HepG2 (cell line): ENCODE data around the gene GPR162. TPM values are rescaled to one million over a fixed set of nuclear protein-coding genes. Genes with fewer than 3 reads are reported as not detected.

Experiments used
- DMAP1 ChIP-seq: IDR thresholded peaks from 2 replicates; pipeline ENCODE4 v1.6.1; 2016
- ELF3 ChIP-seq: IDR thresholded peaks from 2 replicates; pipeline ENCODE4 v1.6.1; 2016; ENCODE audit warnings: missing genetic modification reagents, missing compliant biosample characterization
- ERF ChIP-seq: IDR thresholded peaks from 2 replicates; pipeline ENCODE4 v1.6.1; 2018; ENCODE audit warnings: missing biosample characterization, missing genetic modification reagents
- GZF1 ChIP-seq: sonication (generic); formaldehyde crosslinking; IDR thresholded peaks from 2 replicates; pipeline ENCODE4 v1.5.1; 2020; ENCODE audit warnings: mild to moderate bottlenecking, missing genetic modification reagents
- KLF9 ChIP-seq: IDR thresholded peaks from 2 replicates; pipeline ENCODE4 v1.6.1; 2016; ENCODE audit warnings: low read depth
- MXD4 ChIP-seq: IDR thresholded peaks from 2 replicates; pipeline ENCODE4 v1.6.1; 2016; ENCODE audit warnings: mild to moderate bottlenecking, missing biosample characterization, missing genetic modification reagents
- NR2F6 ChIP-seq, 2 experiments: IDR thresholded peaks; 2 replicates each; pipeline ENCODE4 v1.6.1; 2016; ENCODE audit warnings: antibody characterized with exemption in 1 of 2, mild to moderate bottlenecking in 1 of 2
- POGZ ChIP-seq: sonication (generic); formaldehyde crosslinking; IDR thresholded peaks from 2 replicates; pipeline ENCODE4 v1.4.0; 2020; ENCODE audit warnings: mild to moderate bottlenecking, missing genetic modification reagents
- POLR2G ChIP-seq: fragments of 200-400 bp; formaldehyde crosslinking; IDR thresholded peaks from 2 replicates; pipeline ENCODE4 v1.6.1; 2018; ENCODE audit warnings: mild to moderate bottlenecking, low read depth, low read length, moderate library complexity
- RAD51 ChIP-seq: fragments of 450-650 bp; IDR thresholded peaks from 2 replicates; pipeline ENCODE4 v1.6.1; 2016; ENCODE audit warnings: borderline replicate concordance
- RCOR2 ChIP-seq: IDR thresholded peaks from 2 replicates; pipeline ENCODE4 v1.6.1; 2016; ENCODE audit warnings: missing biosample characterization, missing genetic modification reagents
- SOX13 ChIP-seq, 3 experiments: fragments of 450-650 bp in 1 of 3; sonication (generic) in 1 of 3; formaldehyde crosslinking in 1 of 3; IDR thresholded peaks in 2 of 3; conservative IDR thresholded peaks in 1 of 3; 2 replicates each; pipeline versions ENCODE4 v1.5.0 to v1.6.1; 2016 to 2020; ENCODE audit warnings: antibody characterized with exemption in 1 of 3, mild to moderate bottlenecking in 1 of 3, missing compliant biosample characterization in 1 of 3, missing genetic modification reagents in 1 of 3, moderate library complexity in 1 of 3
- THYN1 ChIP-seq: sonication (generic); formaldehyde crosslinking; IDR thresholded peaks from 2 replicates; pipeline ENCODE4 v1.8.1; 2023; ENCODE audit warnings: low read depth, mild to moderate bottlenecking, moderate library complexity, missing genetic modification reagents, borderline replicate concordance
- YY1 ChIP-seq: IDR thresholded peaks from 2 replicates; pipeline ENCODE4 v1.6.1; 2011; ENCODE audit warnings: low read length, low read depth, moderate library complexity, mild to moderate bottlenecking; ENCODE audit not compliant: insufficient read depth, insufficient replicate concordance
- ZNF543 ChIP-seq: sonication (generic); formaldehyde crosslinking; IDR thresholded peaks from 2 replicates; pipeline ENCODE4 v1.4.0; 2020; ENCODE audit warnings: mild to moderate bottlenecking, missing genetic modification reagents
- polyA plus RNA-seq, 8 experiments: library from polyadenylated mRNA; depleted of rRNA in 3 of 8; stranded (reverse) in 7 of 8; unstranded in 1 of 8; fragments of >200 nt; fragmentation: Illumina TruSeq in 4 of 8; extraction: Trizol in 4 of 8; gene quantifications; 2 replicates each; pipeline versions ENCODE4 v1.2.1 to v1.2.3, GENCODE V29; 2011 to 2016; ENCODE audit warnings: low read depth in 4 of 8, missing spikeins in 1 of 8, mixed read lengths in 1 of 8; ENCODE audit not compliant: insufficient read depth in 1 of 8
- total RNA-seq, 5 experiments: library from RNA; depleted of rRNA; stranded (reverse); fragments of >200 nt; fragmentation: Illumina TruSeq; extraction: Trizol; gene quantifications; 2 replicates each; pipeline ENCODE4 v1.2.3, GENCODE V29; 2016; ENCODE audit warnings: low read depth in 1 of 5
- TF ChIP-seq, protein P1 (sequence below): sonication (generic); formaldehyde crosslinking; IDR thresholded peaks from 2 replicates; pipeline ENCODE4 v1.5.0; 2020; ENCODE audit warnings: mild to moderate bottlenecking, missing genetic modification reagents, borderline replicate concordance
- TF ChIP-seq, protein P2 (sequence below): sonication (generic); formaldehyde crosslinking; IDR thresholded peaks from 2 replicates; pipeline ENCODE4 v1.4.0; 2020; ENCODE audit warnings: missing genetic modification reagents, mild to moderate bottlenecking, borderline replicate concordance
- TF ChIP-seq, protein P3 (sequence below): sonication (generic); formaldehyde crosslinking; IDR thresholded peaks from 2 replicates; pipeline ENCODE4 v1.5.1; 2020; ENCODE audit warnings: mild to moderate bottlenecking, moderate library complexity, missing genetic modification reagents

The GPR162 gene
- total and polyA plus RNA-seq, 2 of the 13 experiments (the other 11 are each of a cell fraction or from before 2014, with no cell fraction given): 0.08 TPM; not detected in 1

DNA sequence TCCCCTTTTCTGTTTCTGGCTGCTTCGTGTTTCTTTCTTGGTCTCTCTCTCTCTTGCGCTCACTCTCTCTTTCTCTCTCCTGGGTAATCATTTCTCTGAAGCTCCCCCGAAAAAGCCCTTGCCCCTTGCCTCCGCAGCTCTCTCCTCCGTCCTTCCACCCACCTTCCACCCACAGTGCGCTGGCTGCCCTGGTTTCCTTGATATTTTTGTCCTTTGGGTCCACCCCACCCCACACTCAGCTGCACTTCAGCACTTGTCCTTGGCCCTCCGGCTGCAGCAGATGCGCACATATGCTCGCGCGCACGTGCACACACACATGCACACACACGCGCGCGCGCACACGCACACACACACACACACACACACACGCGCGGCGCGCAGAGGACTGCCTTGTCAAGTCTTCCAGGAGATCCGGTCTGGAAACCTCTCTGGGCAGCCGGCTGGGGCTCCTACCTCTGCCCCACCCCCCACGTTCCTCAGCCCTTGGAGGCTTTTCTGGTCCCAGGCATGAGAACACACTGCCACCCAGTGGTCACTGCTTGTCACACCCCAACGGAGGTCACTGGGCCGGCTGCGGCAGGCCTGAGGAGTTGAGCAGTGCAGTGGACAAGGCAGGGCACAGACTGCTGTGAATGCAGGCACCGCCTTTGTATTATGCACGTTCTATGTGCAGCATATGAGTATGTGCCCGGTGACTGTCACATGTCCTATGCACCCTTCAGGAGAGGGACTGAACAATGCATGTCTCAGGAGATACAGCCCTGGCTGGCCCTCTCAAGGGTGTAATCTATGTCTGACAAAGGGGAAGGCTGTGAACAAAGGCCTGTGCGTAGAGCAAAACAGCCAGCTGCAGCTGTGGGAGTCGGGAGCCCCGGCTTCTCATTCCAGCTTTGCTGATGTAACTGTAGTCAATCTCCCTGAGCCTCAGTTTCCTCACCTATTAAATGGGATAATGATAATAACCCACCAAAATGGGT lies 42.8 kb upstream of the GPR162 start (continued):
- TF ChIP-seq, protein P1, sequence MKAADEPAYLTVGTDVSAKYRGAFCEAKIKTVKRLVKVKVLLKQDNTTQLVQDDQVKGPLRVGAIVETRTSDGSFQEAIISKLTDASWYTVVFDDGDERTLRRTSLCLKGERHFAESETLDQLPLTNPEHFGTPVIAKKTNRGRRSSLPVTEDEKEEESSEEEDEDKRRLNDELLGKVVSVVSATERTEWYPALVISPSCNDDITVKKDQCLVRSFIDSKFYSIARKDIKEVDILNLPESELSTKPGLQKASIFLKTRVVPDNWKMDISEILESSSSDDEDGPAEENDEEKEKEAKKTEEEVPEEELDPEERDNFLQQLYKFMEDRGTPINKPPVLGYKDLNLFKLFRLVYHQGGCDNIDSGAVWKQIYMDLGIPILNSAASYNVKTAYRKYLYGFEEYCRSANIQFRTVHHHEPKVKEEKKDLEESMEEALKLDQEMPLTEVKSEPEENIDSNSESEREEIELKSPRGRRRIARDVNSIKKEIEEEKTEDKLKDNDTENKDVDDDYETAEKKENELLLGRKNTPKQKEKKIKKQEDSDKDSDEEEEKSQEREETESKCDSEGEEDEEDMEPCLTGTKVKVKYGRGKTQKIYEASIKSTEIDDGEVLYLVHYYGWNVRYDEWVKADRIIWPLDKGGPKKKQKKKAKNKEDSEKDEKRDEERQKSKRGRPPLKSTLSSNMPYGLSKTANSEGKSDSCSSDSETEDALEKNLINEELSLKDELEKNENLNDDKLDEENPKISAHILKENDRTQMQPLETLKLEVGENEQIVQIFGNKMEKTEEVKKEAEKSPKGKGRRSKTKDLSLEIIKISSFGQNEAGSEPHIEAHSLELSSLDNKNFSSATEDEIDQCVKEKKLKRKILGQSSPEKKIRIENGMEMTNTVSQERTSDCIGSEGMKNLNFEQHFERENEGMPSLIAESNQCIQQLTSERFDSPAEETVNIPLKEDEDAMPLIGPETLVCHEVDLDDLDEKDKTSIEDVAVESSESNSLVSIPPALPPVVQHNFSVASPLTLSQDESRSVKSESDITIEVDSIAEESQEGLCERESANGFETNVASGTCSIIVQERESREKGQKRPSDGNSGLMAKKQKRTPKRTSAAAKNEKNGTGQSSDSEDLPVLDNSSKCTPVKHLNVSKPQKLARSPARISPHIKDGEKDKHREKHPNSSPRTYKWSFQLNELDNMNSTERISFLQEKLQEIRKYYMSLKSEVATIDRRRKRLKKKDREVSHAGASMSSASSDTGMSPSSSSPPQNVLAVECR (CRISPR knock-in tag): peak; percentile 65
- TF ChIP-seq GZF1 (CRISPR knock-in tag) (no peak), SOX13 (IDR thresholded peaks at IDR 0.05) (no peak), SOX13 (CRISPR knock-in tag; conservative IDR thresholded peaks at IDR 0.05 in 1 of 2, IDR thresholded peaks at IDR 0.05 in 1 of 2) (peak in 1 of 2 experiments; percentile 48; a peak in 1 of 4 replicates), POGZ (CRISPR knock-in tag) (peak; percentile 60; the same call in 1 of the 2 replicates), RCOR2 (0 out of 2 replicates have a peak, but pooled peaks have one; percentile 38), ZNF543 (0 out of 2 replicates have a peak, but pooled peaks have one; percentile 19), YY1 (peak; percentile 58), POLR2G (0 out of 2 replicates have a peak, but pooled peaks have one; percentile 8), NR2F6 (IDR thresholded peaks at IDR 0.05) (peak; percentile 59), NR2F6 (CRISPR knock-in tag; IDR thresholded peaks at IDR 0.05) (peak; percentile 46; the same call in 1 of the 2 replicates), THYN1 (CRISPR knock-in tag) (no peak), DMAP1 (CRISPR knock-in tag) (peak; percentile 54), KLF9 (CRISPR knock-in tag) (no peak), ELF3 (CRISPR knock-in tag) (peak; percentile 76), ERF (CRISPR knock-in tag) (peak; percentile 79; the same call in 1 of the 2 replicates), MXD4 (CRISPR knock-in tag) (peak; percentile 65; the same call in 1 of the 2 replicates), RAD51 (no peak)
- TF ChIP-seq, protein P2, sequence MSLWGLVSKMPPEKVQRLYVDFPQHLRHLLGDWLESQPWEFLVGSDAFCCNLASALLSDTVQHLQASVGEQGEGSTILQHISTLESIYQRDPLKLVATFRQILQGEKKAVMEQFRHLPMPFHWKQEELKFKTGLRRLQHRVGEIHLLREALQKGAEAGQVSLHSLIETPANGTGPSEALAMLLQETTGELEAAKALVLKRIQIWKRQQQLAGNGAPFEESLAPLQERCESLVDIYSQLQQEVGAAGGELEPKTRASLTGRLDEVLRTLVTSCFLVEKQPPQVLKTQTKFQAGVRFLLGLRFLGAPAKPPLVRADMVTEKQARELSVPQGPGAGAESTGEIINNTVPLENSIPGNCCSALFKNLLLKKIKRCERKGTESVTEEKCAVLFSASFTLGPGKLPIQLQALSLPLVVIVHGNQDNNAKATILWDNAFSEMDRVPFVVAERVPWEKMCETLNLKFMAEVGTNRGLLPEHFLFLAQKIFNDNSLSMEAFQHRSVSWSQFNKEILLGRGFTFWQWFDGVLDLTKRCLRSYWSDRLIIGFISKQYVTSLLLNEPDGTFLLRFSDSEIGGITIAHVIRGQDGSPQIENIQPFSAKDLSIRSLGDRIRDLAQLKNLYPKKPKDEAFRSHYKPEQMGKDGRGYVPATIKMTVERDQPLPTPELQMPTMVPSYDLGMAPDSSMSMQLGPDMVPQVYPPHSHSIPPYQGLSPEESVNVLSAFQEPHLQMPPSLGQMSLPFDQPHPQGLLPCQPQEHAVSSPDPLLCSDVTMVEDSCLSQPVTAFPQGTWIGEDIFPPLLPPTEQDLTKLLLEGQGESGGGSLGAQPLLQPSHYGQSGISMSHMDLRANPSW (CRISPR knock-in tag): peak; percentile 84; the same call in 1 of the 2 replicates
- TF ChIP-seq, protein P3, sequence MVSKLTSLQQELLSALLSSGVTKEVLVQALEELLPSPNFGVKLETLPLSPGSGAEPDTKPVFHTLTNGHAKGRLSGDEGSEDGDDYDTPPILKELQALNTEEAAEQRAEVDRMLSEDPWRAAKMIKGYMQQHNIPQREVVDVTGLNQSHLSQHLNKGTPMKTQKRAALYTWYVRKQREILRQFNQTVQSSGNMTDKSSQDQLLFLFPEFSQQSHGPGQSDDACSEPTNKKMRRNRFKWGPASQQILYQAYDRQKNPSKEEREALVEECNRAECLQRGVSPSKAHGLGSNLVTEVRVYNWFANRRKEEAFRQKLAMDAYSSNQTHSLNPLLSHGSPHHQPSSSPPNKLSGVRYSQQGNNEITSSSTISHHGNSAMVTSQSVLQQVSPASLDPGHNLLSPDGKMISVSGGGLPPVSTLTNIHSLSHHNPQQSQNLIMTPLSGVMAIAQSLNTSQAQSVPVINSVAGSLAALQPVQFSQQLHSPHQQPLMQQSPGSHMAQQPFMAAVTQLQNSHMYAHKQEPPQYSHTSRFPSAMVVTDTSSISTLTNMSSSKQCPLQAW: peak; percentile 91; the same call in 1 of the 2 replicates
